ENCODE data around the gene PLD1. TPM values are rescaled to one million over a fixed set of nuclear protein-coding genes. Genes with fewer than 3 reads are reported as not detected.
A peak's percentile ranks its signal among the peaks of the same experiment; 100 is the strongest.

Gene PLD1
- total and polyA plus RNA-seq, 10 of the 15 experiments (the other 5 are each of a cell fraction or from before 2014, with no cell fraction given) = 2.9 to 108 (median 3.6) TPM

- FAIRE-seq (no peak), ATAC-seq (no peak), DNase-seq (ENCODE audit: low read depth, low spot score) (no peak)
- H2AFZ ChIP-seq (ENCODE audit: control insufficient read depth, low read depth, low read length) = no peak overlapping the region
- no peaks in the 10 kb centered on the region for H4K20me1 ChIP-seq (ENCODE audit: control insufficient read depth, insufficient read depth)
- H3K27me3 ChIP-seq (replicated peaks in 1 of 2; ENCODE audit: control insufficient read depth in 2 of 2, insufficient read depth in 2 of 2, low read length in 1 of 2) = no peaks in the 10 kb centered on the region
- no peaks in the 10 kb centered on the region for H3K79me2 ChIP-seq (ENCODE audit: control insufficient read depth, insufficient read depth, low read length)
- no peak overlapping the region for H3K4me3 ChIP-seq
- ChIA-PET SMC1A (ENCODE audit: uncharacterized antibody, unreplicated experiment) (interaction anchor here (0.6 to 4.2 kb wide), 20 partner anchors 8 to 146 kb away, joined by 3 to 46 read pairs (median 4); no protein-coding TSS in a partner anchor), RAD21 (ENCODE audit: unreplicated experiment) (interaction anchor here (0.9 to 3.5 kb wide), 4 partner anchors 31 to 141 kb away, joined by 3 to 33 read pairs (median 4); no protein-coding TSS in a partner anchor), POLR2A (interaction anchor here (1.3 kb wide), 1 partner anchor 76 kb away, joined by 6 read pairs; no protein-coding TSS in a partner anchor), CTCF (interaction anchor here (0.7 to 3.1 kb wide), 10 partner anchors 10 to 145 kb away, joined by 3 to 16 read pairs (median 4); no protein-coding TSS in a partner anchor)
- no peaks in the 10 kb centered on the region; the same call in 2 of the 3 replicates for H3K9me3 ChIP-seq (replicated peaks; ENCODE audit: control insufficient read depth, insufficient read depth, low read length)
- no peak overlapping the region for H3K4me2 ChIP-seq (ENCODE audit: control insufficient read depth, insufficient read depth)
- H3K9ac ChIP-seq (ENCODE audit: control insufficient read depth, insufficient read depth, low read length) = no peak overlapping the region
- WGBS (ENCODE audit: insufficient coverage, insufficient replicate concordance, low lambda C conversion rate, missing lambda C conversion rate) = 55% methylated on average over 8 of the region's 8 CpGs
- TF ChIP-seq ZNF687 (IDR thresholded peaks at IDR 0.05) (no peak), GABPA (IDR thresholded peaks at IDR 0.05; ENCODE audit: low read depth) (no peak), IRF3 (IDR thresholded peaks at IDR 0.05) (no peak), JUND (IDR thresholded peaks at IDR 0.05; ENCODE audit: low read depth, low read length) (no peak), NFYB (IDR thresholded peaks at IDR 0.05; ENCODE audit: insufficient read depth, low read depth, low read length) (peak; percentile 33; the same call in 1 of the 2 replicates)
- no peak overlapping the region for H3K27ac ChIP-seq (ENCODE audit: control insufficient read depth, insufficient read depth)
- H3K36me3 ChIP-seq (ENCODE audit: control insufficient read depth in 2 of 2, insufficient read depth in 2 of 2, low read length in 1 of 2) = no peaks in the 10 kb centered on the region
- in situ Hi-C loops (cut with MboI) (no loop called here), intact Hi-C loops (cut with micrococcal nuclease; ENCODE audit: unreplicated experiment) (no loop called here)
- no TSS peak for BruUV-seq (replicated peaks)
- H3K4me1 ChIP-seq (ENCODE audit: control insufficient read depth, insufficient read depth, low read length) = peaks cover 3% of the 10 kb centered on the region; the same call in 1 of the 2 replicates
Measured at GRCh38 chr3:171688593-171688992, 121.7 kb downstream of the PLD1 start.

All from GM12878 (cell line).